ENCODE measurements around the gene CHN2.

Gene CHN2

GRCh38 chr7:29469976-29470557, 275.5 kb downstream of the CHN2 start:
- no peak for DNase-seq
- H3K4me1 Mint-ChIP-seq = no peaks in the 10 kb centered on the region
- H3K9me3 Mint-ChIP-seq = no peaks in the 10 kb centered on the region
- no peak overlapping the region for H3K4me3 Mint-ChIP-seq
- no peak overlapping the region for H3K27ac Mint-ChIP-seq
- CTCF ChIA-PET = no interaction called here
- no peaks in the 10 kb centered on the region for H3K27me3 Mint-ChIP-seq
- H3K36me3 Mint-ChIP-seq = no peaks in the 10 kb centered on the region

GRCh38 chr7:29471444-29472138, 277.0 kb downstream of the CHN2 start:
- Mint-ChIP-seq H3K4me1 (no peaks in the 10 kb centered on the region), H3K36me3 (no peaks in the 10 kb centered on the region), H3K9me3 (no peaks in the 10 kb centered on the region), H3K4me3 (no peak overlapping the region), H3K27ac (no peak overlapping the region), H3K27me3 (no peaks in the 10 kb centered on the region)
- DNase-seq = no peak
- CTCF ChIA-PET = no interaction called here

- no peak overlapping the region for H3K27ac Mint-ChIP-seq
- H3K4me1 Mint-ChIP-seq = no peaks in the 10 kb centered on the region
- H3K9me3 Mint-ChIP-seq = no peaks in the 10 kb centered on the region
- CTCF ChIA-PET = no interaction called here
- H3K27me3 Mint-ChIP-seq = peaks cover 4% of the 10 kb centered on the region
- no peak overlapping the region for H3K4me3 Mint-ChIP-seq
- no peak for DNase-seq
- no peaks in the 10 kb centered on the region for H3K36me3 Mint-ChIP-seq
Observed at GRCh38 chr7:29476916-29477315, 282.3 kb downstream of the CHN2 start.

GRCh38 chr7:29478226-29478625, 283.7 kb downstream of the CHN2 start:
- no peak for DNase-seq
- no peaks in the 10 kb centered on the region for H3K4me1 Mint-ChIP-seq
- no peak overlapping the region for H3K27ac Mint-ChIP-seq
- peaks cover 4% of the 10 kb centered on the region for H3K27me3 Mint-ChIP-seq
- no peaks in the 10 kb centered on the region for H3K9me3 Mint-ChIP-seq
- H3K36me3 Mint-ChIP-seq = no peaks in the 10 kb centered on the region
- no peak overlapping the region for H3K4me3 Mint-ChIP-seq
- CTCF ChIA-PET = no interaction called here

- H3K4me3 Mint-ChIP-seq = no peak overlapping the region
- no peak for DNase-seq
- H3K27ac Mint-ChIP-seq = no peak overlapping the region
- no peaks in the 10 kb centered on the region for H3K9me3 Mint-ChIP-seq
- CTCF ChIA-PET = no interaction called here
- H3K36me3 Mint-ChIP-seq = no peaks in the 10 kb centered on the region
- no peaks in the 10 kb centered on the region for H3K4me1 Mint-ChIP-seq
- peaks cover 4% of the 10 kb centered on the region for H3K27me3 Mint-ChIP-seq
Observed at GRCh38 chr7:29478687-29479240, 284.2 kb downstream of the CHN2 start.

GRCh38 chr7:29479301-29480200, 285.0 kb downstream of the CHN2 start:
- Mint-ChIP-seq H3K36me3 (no peaks in the 10 kb centered on the region), H3K9me3 (no peaks in the 10 kb centered on the region), H3K4me1 (no peaks in the 10 kb centered on the region), H3K27ac (no peak overlapping the region), H3K27me3 (peaks cover 4% of the 10 kb centered on the region), H3K4me3 (no peak overlapping the region)
- no peak for DNase-seq
- CTCF ChIA-PET = no interaction called here

- Mint-ChIP-seq H3K9me3 (no peaks in the 10 kb centered on the region), H3K36me3 (no peaks in the 10 kb centered on the region), H3K27ac (no peak overlapping the region), H3K4me1 (no peaks in the 10 kb centered on the region), H3K27me3 (peaks cover 4% of the 10 kb centered on the region), H3K4me3 (no peak overlapping the region)
- no peak for DNase-seq
- CTCF ChIA-PET = no interaction called here
Observed at GRCh38 chr7:29480451-29480850, 285.9 kb downstream of the CHN2 start.

- Mint-ChIP-seq H3K4me1 (no peaks in the 10 kb centered on the region), H3K27me3 (peaks cover 11% of the 10 kb centered on the region), H3K9me3 (no peaks in the 10 kb centered on the region), H3K27ac (no peak overlapping the region), H3K4me3 (no peak overlapping the region), H3K36me3 (no peaks in the 10 kb centered on the region)
- CTCF ChIA-PET = no interaction called here
- DNase-seq = no peak
Observed at GRCh38 chr7:29480934-29481651, 286.5 kb downstream of the CHN2 start.

GRCh38 chr7:29482056-29482455, 287.5 kb downstream of the CHN2 start:
- no peak for DNase-seq
- Mint-ChIP-seq H3K9me3 (no peaks in the 10 kb centered on the region), H3K27me3 (peaks cover 13% of the 10 kb centered on the region), H3K4me1 (no peaks in the 10 kb centered on the region), H3K36me3 (no peaks in the 10 kb centered on the region), H3K27ac (no peak overlapping the region), H3K4me3 (no peak overlapping the region)
- CTCF ChIA-PET = no interaction called here

GRCh38 chr7:29483219-29484104, 288.9 kb downstream of the CHN2 start:
- Mint-ChIP-seq H3K4me3 (no peak overlapping the region), H3K4me1 (no peaks in the 10 kb centered on the region), H3K36me3 (no peaks in the 10 kb centered on the region), H3K27me3 (peaks cover 13% of the 10 kb centered on the region), H3K27ac (no peak overlapping the region), H3K9me3 (no peaks in the 10 kb centered on the region)
- DNase-seq = no peak
- CTCF ChIA-PET = interaction anchor here (1.2 kb wide), 1 partner anchor 15 kb away, joined by 3 read pairs; no protein-coding TSS in a partner anchor

GRCh38 chr7:29484280-29484679, 289.7 kb downstream of the CHN2 start:
- Mint-ChIP-seq H3K27me3 (peaks cover 13% of the 10 kb centered on the region), H3K27ac (no peak overlapping the region), H3K36me3 (no peaks in the 10 kb centered on the region), H3K4me1 (no peaks in the 10 kb centered on the region), H3K4me3 (no peak overlapping the region), H3K9me3 (no peaks in the 10 kb centered on the region)
- no peak for DNase-seq
- CTCF ChIA-PET = interaction anchor here (1.2 kb wide), 1 partner anchor 16 kb away, joined by 3 read pairs; no protein-coding TSS in a partner anchor

- no peak for DNase-seq
- H3K27me3 Mint-ChIP-seq = peaks cover 10% of the 10 kb centered on the region
- H3K36me3 Mint-ChIP-seq = no peaks in the 10 kb centered on the region
- no peak overlapping the region for H3K27ac Mint-ChIP-seq
- H3K9me3 Mint-ChIP-seq = no peaks in the 10 kb centered on the region
- H3K4me1 Mint-ChIP-seq = no peaks in the 10 kb centered on the region
- CTCF ChIA-PET = no interaction called here
- H3K4me3 Mint-ChIP-seq = no peak overlapping the region
Observed at GRCh38 chr7:29485339-29486190, 291.0 kb downstream of the CHN2 start.

All from activated naive CD4-positive, alpha-beta T cell treated with anti-CD3 and anti-CD28 coated beads, Interleukin-2, amount 10 ng/mL, durations not matched to agents 7 days and 5 days (primary cell).